NCI-H1092 (cell line): ENCODE results near the gene BOLA1.
"Not testable (repeated sequence)": the region's sequence is repeated elsewhere in the genome, so short reads cannot be mapped to it uniquely, and the experiment has no call there.

Experiments used
- DNase-seq: peaks from one replicate; lab custom pipeline; 2025; lab: John Stamatoyannopoulos, UW

Gene BOLA1

GRCh38 chr1:149931212-149931790 lies 31.9 kb downstream of the BOLA1 start:
- DNase-seq, result no peak

GRCh38 chr1:149932474-149932873 lies 33.1 kb downstream of the BOLA1 start:
- DNase-seq, result no peak

- no peak for DNase-seq
These were observed 33.8 kb downstream of the BOLA1 start for GRCh38 chr1:149933208-149933607.

- DNase-seq, result no peak
These were observed 35.0 kb downstream of the BOLA1 start for GRCh38 chr1:149934356-149934755.

- DNase-seq, result no peak
These were observed 37.0 kb downstream of the BOLA1 start, which contains the start of gene MTMR11 for GRCh38 chr1:149936170-149936991. Gene MTMR11 (minus strand): TSS chr1:149936879. CDS start chr1:149936647, 232 bp downstream.

- DNase-seq, result no peak
These were observed 37.8 kb downstream of the BOLA1 start for GRCh38 chr1:149936992-149937705.

GRCh38 chr1:149937759-149938158 lies 38.4 kb downstream of the BOLA1 start:
- no peak for DNase-seq

GRCh38 chr1:149938668-149939003 lies 39.3 kb downstream of the BOLA1 start:
- not testable (repeated sequence) for DNase-seq

- DNase-seq, result no peak
These were observed 41.1 kb downstream of the BOLA1 start for GRCh38 chr1:149940427-149940826.

GRCh38 chr1:149942207-149942606 lies 42.8 kb downstream of the BOLA1 start:
- DNase-seq, result no peak

GRCh38 chr1:149942885-149943284 lies 43.5 kb downstream of the BOLA1 start:
- no peak for DNase-seq

GRCh38 chr1:149945206-149945605 lies 45.8 kb downstream of the BOLA1 start:
- DNase-seq, result no peak

GRCh38 chr1:149949911-149950310 lies 50.5 kb downstream of the BOLA1 start:
- no peak for DNase-seq
